Fibroblast of mammary gland (primary cell): Measurements from ENCODE around the gene BRPF1.
A peak's percentile ranks its signal among the peaks of the same experiment; 100 is the strongest.

Experiments
- DNase-seq: peaks from one replicate; pipeline ENCODE4 v3.0.0-alpha.2; 2010; ENCODE audit warnings: low read depth
- H3K4me3 ChIP-seq: 2 replicates; pipeline ENCODE4 v1.5.1; 2011; ENCODE audit warnings: low read depth, mild to moderate bottlenecking, low read length, moderate library complexity; ENCODE audit not compliant: control insufficient read depth
- TF ChIP-seq, protein P1 (sequence below): conservative IDR thresholded peaks from 2 replicates; pipeline ENCODE4 v1.5.1; 2011; ENCODE audit warnings: low read depth, low read length, inconsistent platforms; ENCODE audit not compliant: control insufficient read depth, insufficient read depth

Gene BRPF1

GRCh38 chr3:9721015-9721699 is 10.4 kb upstream of the BRPF1 start:
- peak; percentile 33 for DNase-seq
- TF ChIP-seq, protein P1, sequence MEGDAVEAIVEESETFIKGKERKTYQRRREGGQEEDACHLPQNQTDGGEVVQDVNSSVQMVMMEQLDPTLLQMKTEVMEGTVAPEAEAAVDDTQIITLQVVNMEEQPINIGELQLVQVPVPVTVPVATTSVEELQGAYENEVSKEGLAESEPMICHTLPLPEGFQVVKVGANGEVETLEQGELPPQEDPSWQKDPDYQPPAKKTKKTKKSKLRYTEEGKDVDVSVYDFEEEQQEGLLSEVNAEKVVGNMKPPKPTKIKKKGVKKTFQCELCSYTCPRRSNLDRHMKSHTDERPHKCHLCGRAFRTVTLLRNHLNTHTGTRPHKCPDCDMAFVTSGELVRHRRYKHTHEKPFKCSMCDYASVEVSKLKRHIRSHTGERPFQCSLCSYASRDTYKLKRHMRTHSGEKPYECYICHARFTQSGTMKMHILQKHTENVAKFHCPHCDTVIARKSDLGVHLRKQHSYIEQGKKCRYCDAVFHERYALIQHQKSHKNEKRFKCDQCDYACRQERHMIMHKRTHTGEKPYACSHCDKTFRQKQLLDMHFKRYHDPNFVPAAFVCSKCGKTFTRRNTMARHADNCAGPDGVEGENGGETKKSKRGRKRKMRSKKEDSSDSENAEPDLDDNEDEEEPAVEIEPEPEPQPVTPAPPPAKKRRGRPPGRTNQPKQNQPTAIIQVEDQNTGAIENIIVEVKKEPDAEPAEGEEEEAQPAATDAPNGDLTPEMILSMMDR: no peak

DNA sequence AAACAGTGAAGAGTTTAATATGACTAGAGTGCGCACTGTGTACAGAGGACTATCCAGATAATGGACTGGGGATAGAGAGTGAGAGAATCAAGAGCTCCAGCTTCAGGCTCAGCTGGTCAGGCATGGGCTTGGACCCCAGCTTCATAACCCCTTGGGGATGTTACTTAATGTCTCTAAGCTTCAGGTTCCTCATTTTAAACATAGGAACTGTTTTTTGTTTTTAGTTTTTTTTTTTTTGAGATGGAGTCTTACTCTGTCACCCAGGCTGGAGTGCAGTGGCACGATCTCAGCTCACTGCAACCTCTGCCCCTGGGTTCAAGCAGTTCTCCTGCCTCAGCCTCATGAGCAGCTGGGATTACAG is 9.9 kb upstream of the BRPF1 start:
- TF ChIP-seq, protein P1: no peak
- DNase-seq: no peak
- H3K4me3 ChIP-seq: no peak overlapping the region

More at GRCh38 chr3:9721015-9721699, 10.4 kb upstream of the BRPF1 start:
- no peak overlapping the region for H3K4me3 ChIP-seq

DNA sequence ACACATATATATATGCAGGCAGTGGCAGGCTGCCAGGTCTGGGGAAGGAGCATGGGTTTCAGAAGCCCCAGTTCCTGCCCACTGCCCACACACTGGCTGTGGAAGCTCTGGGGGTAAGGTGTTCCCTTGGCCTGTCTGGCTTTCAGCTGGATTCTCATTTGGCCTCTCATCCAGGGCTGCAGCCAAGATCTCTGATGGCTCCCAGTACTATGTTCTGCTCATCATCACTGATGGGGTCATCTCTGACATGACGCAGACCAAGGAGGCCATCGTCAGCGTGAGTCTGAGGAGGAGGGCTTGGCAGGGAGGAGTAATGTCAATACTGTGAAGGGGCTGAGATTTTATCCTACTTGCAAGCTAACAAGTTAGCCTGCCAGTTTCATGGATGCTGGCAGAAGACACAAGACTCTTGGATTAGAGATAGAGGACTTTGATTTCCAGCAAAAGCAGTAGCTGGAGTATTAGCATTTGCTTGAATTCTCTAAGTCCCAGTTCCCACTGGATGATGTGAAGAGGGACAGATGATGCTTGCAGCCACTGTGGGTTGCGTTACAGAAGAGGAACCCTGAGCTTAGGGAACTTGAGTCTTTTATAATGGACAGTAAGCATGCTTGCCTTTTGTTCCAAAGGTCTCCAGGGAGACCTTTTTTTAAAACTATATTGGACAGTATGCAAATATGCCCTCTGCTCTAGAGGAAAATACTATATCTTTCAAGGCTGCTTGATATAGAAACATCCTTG is 5.6 kb upstream of the BRPF1 start:
- peak; percentile 25 for DNase-seq
- H3K4me3 ChIP-seq: no peak overlapping the region
- TF ChIP-seq, protein P1: no peak

DNA sequence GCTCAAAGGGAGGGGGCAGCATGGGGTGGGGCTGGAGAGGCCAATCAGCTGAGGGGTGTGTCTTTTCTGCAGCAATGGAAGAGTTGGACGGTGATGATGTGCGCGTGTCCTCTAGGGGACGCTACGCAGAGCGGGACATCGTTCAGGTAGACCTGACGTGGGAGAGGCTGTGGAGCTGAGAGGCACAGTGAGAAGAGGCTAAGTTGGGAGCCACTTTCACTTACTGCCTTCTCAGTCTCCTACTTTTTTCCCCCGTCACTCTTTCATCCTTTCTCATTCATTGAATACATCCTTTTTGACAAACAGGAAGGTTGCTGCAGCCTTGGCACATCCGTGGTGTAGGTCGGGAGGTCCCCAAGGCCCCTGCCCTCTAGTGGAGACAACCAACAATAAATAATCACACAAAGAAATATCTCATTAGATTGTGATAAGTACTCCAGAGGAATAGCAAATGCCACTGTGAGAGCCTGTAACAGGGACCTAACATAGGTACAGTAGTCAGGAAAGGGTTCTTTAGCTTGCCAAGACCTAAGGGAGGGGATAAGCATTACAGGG is 4.4 kb upstream of the BRPF1 start:
- TF ChIP-seq, protein P1: peak; percentile 28
- no peak for DNase-seq
- no peak overlapping the region for H3K4me3 ChIP-seq

DNA sequence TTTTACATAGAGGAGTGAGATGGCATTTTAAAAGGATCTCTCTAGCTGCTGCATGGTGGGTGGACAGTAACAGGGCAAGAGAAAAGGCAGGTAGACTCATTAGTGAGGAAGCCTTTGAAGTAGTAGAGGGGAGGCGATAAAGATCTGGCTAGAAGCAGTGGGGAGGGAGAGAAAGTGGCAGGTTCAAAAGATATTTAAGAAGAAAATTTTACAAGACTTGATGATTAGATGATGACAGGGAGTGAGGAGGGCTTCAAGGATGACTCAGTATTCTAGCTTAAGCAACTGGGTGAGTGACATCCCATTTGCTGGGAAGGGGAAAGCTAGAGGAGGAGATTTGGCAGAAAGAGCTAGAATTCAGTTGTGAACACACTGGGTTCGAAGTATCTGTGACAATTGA is 3.8 kb upstream of the BRPF1 start:
- TF ChIP-seq, protein P1: no peak
- no peak overlapping the region for H3K4me3 ChIP-seq
- peak; percentile 56 for DNase-seq

- H3K4me3 ChIP-seq: no peak overlapping the region
- TF ChIP-seq, protein P1: no peak
- no peak for DNase-seq
These were observed 2.1 kb upstream of the BRPF1 start for GRCh38 chr3:9729419-9729818.
